ENCODE measurements around the gene MAPK8IP2. TPM values are rescaled to one million over a fixed set of nuclear protein-coding genes. Genes with fewer than 3 reads are reported as not detected.
A peak's percentile ranks its signal among the peaks of the same experiment; 100 is the strongest.

MAPK8IP2 gene
- total and polyA plus RNA-seq, 8 donors, result 0.66 to 2.3 (median 1.0) TPM

- Histone ChIP-seq H3K4me1 (peaks cover 3 to 11% of the 10 kb centered on the region in 2 donors), H3K27ac (no peak overlapping the region), H3K36me3 (no peaks in the 10 kb centered on the region), H3K4me3 (no peak overlapping the region), H3K9me3 (no peaks in the 10 kb centered on the region), H3K27me3 (peaks cover 0 to 77% of the 10 kb centered on the region in 2 donors)
- ATAC-seq (no peak), DNase-seq (peak in 1 of 4 donors; percentile 54)
- no peak for TF ChIP-seq CTCF (IDR thresholded peaks at IDR 0.05)
- intact Hi-C loops (cut with DNase I), result no loop called here
These were observed 9.0 kb downstream of the MAPK8IP2 start for GRCh38 chr22:50609599-50609998.

- Histone ChIP-seq H3K4me3 (no peak overlapping the region), H3K27me3 (peaks cover 0 to 73% of the 10 kb centered on the region in 2 donors), H3K36me3 (no peaks in the 10 kb centered on the region), H3K4me1 (peaks cover 3 to 11% of the 10 kb centered on the region in 2 donors), H3K9me3 (no peaks in the 10 kb centered on the region), H3K27ac (no peak overlapping the region)
- ATAC-seq (no peak), DNase-seq (peak in 1 of 4 donors; percentile 54)
- intact Hi-C loops (cut with DNase I), result no loop called here
- TF ChIP-seq CTCF (IDR thresholded peaks at IDR 0.05), result no peak
These were observed 9.5 kb downstream of the MAPK8IP2 start for GRCh38 chr22:50610041-50610451.

GRCh38 chr22:50610581-50610980 is 10.0 kb downstream of the MAPK8IP2 start:
- DNase-seq (peak in 1 of 4 donors; percentile 56), ATAC-seq (no peak)
- H3K27me3 ChIP-seq, result peaks cover 0 to 68% of the 10 kb centered on the region in 2 donors
- no peak for TF ChIP-seq CTCF (IDR thresholded peaks at IDR 0.05)
- no peak overlapping the region for H3K4me3 ChIP-seq
- intact Hi-C loops (cut with DNase I), result no loop called here
- H3K36me3 ChIP-seq, result no peaks in the 10 kb centered on the region
- H3K9me3 ChIP-seq, result no peaks in the 10 kb centered on the region
- H3K27ac ChIP-seq, result no peak overlapping the region
- H3K4me1 ChIP-seq, result peaks cover 3 to 11% of the 10 kb centered on the region in 2 donors

GRCh38 chr22:50611341-50612060 is 10.9 kb downstream of the MAPK8IP2 start:
- no peak for TF ChIP-seq CTCF (IDR thresholded peaks at IDR 0.05)

GRCh38 chr22:50612168-50612527 is 11.6 kb downstream of the MAPK8IP2 start:
- Histone ChIP-seq H3K4me1 (peaks cover 3 to 11% of the 10 kb centered on the region in 2 donors), H3K4me3 (no peak overlapping the region), H3K27me3 (peaks cover 0 to 52% of the 10 kb centered on the region in 2 donors), H3K36me3 (no peaks in the 10 kb centered on the region), H3K27ac (no peak overlapping the region), H3K9me3 (no peaks in the 10 kb centered on the region)
- TF ChIP-seq CTCF (IDR thresholded peaks at IDR 0.05), result no peak
- DNase-seq (peak in 1 of 4 donors; percentile 15), ATAC-seq (no peak)
- intact Hi-C loops (cut with DNase I), result no loop called here

More at GRCh38 chr22:50611341-50612060, 10.9 kb downstream of the MAPK8IP2 start:
- ATAC-seq (no peak), DNase-seq (peak in 1 of 4 donors; percentile 54)
- no peaks in the 10 kb centered on the region for H3K36me3 ChIP-seq
- no peaks in the 10 kb centered on the region for H3K9me3 ChIP-seq
- H3K4me1 ChIP-seq, result peaks cover 3 to 11% of the 10 kb centered on the region in 2 donors
- intact Hi-C loops (cut with DNase I), result no loop called here
- H3K27me3 ChIP-seq, result peaks cover 0 to 58% of the 10 kb centered on the region in 2 donors
- no peak overlapping the region for H3K27ac ChIP-seq
- H3K4me3 ChIP-seq, result no peak overlapping the region
